ENCODE measurements around the gene KRT14.

- TF ChIP-seq POLR2A (IDR thresholded peaks at IDR 0.05) (no peak), CTCF (IDR thresholded peaks at IDR 0.05) (no peak)
Observed at GRCh38 chr17:41538565-41538991, 48.1 kb downstream of the KRT14 start.

All from body of pancreas (tissue), 4 donors.